Adrenal gland (tissue), 5 donors: Measurements from ENCODE around the gene ZBP1.

ENCODE experiments used
- POLR2A ChIP-seq, 2 donors: fragments of 450-650 bp; IDR thresholded peaks; one replicate each; pipeline ENCODE4 v1.6.1; 2017; ENCODE audit warnings: antibody characterized with exemption in 2 of 2, mild to moderate bottlenecking in 2 of 2, moderate library complexity in 1 of 2
- TF ChIP-seq, protein P1 (sequence below), 6 experiments: fragments of 450-650 bp in 4 of 6; fragments of 200-600 bp in 2 of 6; sonication (generic) in 1 of 6; IDR thresholded peaks; 1 replicate in 5 of 6; 2 replicates in 1 of 6; pipeline versions ENCODE4 v1.5.1 to v1.8.0; 2016 to 2021; ENCODE audit warnings: antibody characterized with exemption in 6 of 6, mild to moderate bottlenecking in 2 of 6, moderate library complexity in 1 of 6
- donor health status: DM: no; HTN: no; CAD: no.

DNA sequence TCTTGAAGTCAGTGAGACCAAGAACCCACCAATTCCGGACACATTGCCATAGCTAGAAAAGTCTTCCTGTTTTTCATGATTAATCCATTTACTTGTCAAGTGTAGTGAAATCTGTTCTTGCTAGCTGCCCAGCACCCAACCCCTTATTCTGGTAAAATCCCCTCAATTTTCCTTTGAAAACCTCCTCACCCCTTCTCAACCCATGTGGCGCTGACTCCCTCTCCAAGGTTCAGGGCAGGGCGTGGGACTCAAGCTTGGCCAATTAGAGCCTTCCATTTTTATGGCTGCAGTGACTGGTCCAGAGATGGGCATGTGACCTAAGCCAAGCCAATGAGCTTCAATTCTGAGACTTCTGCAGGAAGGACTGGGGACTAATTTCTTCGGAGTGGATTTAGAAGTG lies 9.8 kb upstream of the ZBP1 start:
- TF ChIP-seq, protein P1, sequence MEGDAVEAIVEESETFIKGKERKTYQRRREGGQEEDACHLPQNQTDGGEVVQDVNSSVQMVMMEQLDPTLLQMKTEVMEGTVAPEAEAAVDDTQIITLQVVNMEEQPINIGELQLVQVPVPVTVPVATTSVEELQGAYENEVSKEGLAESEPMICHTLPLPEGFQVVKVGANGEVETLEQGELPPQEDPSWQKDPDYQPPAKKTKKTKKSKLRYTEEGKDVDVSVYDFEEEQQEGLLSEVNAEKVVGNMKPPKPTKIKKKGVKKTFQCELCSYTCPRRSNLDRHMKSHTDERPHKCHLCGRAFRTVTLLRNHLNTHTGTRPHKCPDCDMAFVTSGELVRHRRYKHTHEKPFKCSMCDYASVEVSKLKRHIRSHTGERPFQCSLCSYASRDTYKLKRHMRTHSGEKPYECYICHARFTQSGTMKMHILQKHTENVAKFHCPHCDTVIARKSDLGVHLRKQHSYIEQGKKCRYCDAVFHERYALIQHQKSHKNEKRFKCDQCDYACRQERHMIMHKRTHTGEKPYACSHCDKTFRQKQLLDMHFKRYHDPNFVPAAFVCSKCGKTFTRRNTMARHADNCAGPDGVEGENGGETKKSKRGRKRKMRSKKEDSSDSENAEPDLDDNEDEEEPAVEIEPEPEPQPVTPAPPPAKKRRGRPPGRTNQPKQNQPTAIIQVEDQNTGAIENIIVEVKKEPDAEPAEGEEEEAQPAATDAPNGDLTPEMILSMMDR (IDR thresholded peaks at IDR 0.05), result no peak
- TF ChIP-seq POLR2A (IDR thresholded peaks at IDR 0.05), result no peak
